ENCODE measurements around the gene MROH2A.
"Not testable (repeated sequence)": the region's sequence is repeated elsewhere in the genome, so short reads cannot be mapped to it uniquely, and the experiment has no call there.

MROH2A gene

GRCh38 chr2:233871432-233871831, 93.3 kb downstream of the MROH2A start:
- Histone ChIP-seq H3K27me3 (peaks cover 74% of the 10 kb centered on the region), H3K9me3 (no peaks in the 10 kb centered on the region), H3K4me1 (ENCODE audit: control insufficient read depth in 1 of 2, insufficient read depth in 1 of 2, low read depth in 1 of 2, low read length in 1 of 2) (peaks cover 5% of the 10 kb centered on the region in 2 experiments), H3K27ac (no peak overlapping the region), H3K4me3 (ENCODE audit: low read depth in 1 of 2, low read length in 1 of 2) (no peak overlapping the region), H3K36me3 (no peaks in the 10 kb centered on the region)
- TF ChIP-seq CTCF (IDR thresholded peaks at IDR 0.05) = no peak

GRCh38 chr2:233872125-233872524, 94.0 kb downstream of the MROH2A start:
- not testable (repeated sequence) for H3K27ac ChIP-seq; H3K9me3 ChIP-seq; H3K4me3 ChIP-seq (ENCODE audit: low read depth in 1 of 2, low read length in 1 of 2); H3K4me1 ChIP-seq (ENCODE audit: control insufficient read depth in 1 of 2, insufficient read depth in 1 of 2, low read depth in 1 of 2, low read length in 1 of 2); H3K36me3 ChIP-seq
- peaks cover 81% of the 10 kb centered on the region for H3K27me3 ChIP-seq

- H3K9me3 ChIP-seq = no peaks in the 10 kb centered on the region
- no peak overlapping the region for H3K27ac ChIP-seq
- no peaks in the 10 kb centered on the region for H3K36me3 ChIP-seq
- H3K4me1 ChIP-seq (ENCODE audit: control insufficient read depth in 1 of 2, insufficient read depth in 1 of 2, low read depth in 1 of 2, low read length in 1 of 2) = no peaks in the 10 kb centered on the region
- H3K27me3 ChIP-seq = peaks cover 20% of the 10 kb centered on the region
- no peak for TF ChIP-seq CTCF (IDR thresholded peaks at IDR 0.05)
- H3K4me3 ChIP-seq (ENCODE audit: low read depth in 1 of 2, low read length in 1 of 2) = no peak overlapping the region
Observed at GRCh38 chr2:233882353-233882752, 104.2 kb downstream of the MROH2A start.
